Effector memory CD4-positive, alpha-beta T cell (primary cell): ENCODE results near the gene PCBP2.

Experiments
- DNase-seq, 3 donors: peaks; one replicate each; pipeline ENCODE4 v3.0.0-alpha.2; 2020
- H3K27ac ChIP-seq: 2 replicates; pipeline ENCODE4 v1.7.0; 2013; ENCODE audit warnings: mild to moderate bottlenecking, low read length, moderate library complexity; ENCODE audit not compliant: insufficient read depth, poor library complexity, severe bottlenecking
- H3K27me3 ChIP-seq: replicated peaks from 2 replicates; pipeline ENCODE4 v1.7.0; 2013; ENCODE audit warnings: mild to moderate bottlenecking, low read length; ENCODE audit not compliant: insufficient read depth, control insufficient read depth, poor library complexity, severe bottlenecking
- H3K36me3 ChIP-seq: 2 replicates; pipeline ENCODE4 v1.7.0; 2013; ENCODE audit warnings: mild to moderate bottlenecking, low read length, moderate library complexity; ENCODE audit not compliant: control insufficient read depth, insufficient read depth
- H3K4me1 ChIP-seq: 2 replicates; pipeline ENCODE4 v1.7.0; 2013; ENCODE audit warnings: low read length, mild to moderate bottlenecking; ENCODE audit not compliant: control insufficient read depth, insufficient read depth, poor library complexity, severe bottlenecking
- H3K4me3 ChIP-seq: 2 replicates; pipeline ENCODE4 v1.7.0; 2013; ENCODE audit warnings: low read length, low read depth, mild to moderate bottlenecking; ENCODE audit not compliant: insufficient read depth, poor library complexity, severe bottlenecking
- H3K9me3 ChIP-seq: 2 replicates; pipeline ENCODE4 v1.7.0; 2013; ENCODE audit warnings: mild to moderate bottlenecking, low read length, moderate library complexity; ENCODE audit not compliant: control insufficient read depth

PCBP2 gene

GRCh38 chr12:53500776-53501614 is 49.1 kb downstream of the PCBP2 start, which contains the start of gene TARBP2:
TARBP2 (plus strand) TSS chr12:53501283; CDS start chr12:53501409, 126 bp downstream.
- Histone ChIP-seq H3K4me3 (peak within 1 kb of the TSS; percentile 66), H3K36me3 (peaks cover 10% of the 10 kb centered on the region), H3K9me3 (no peaks in the 10 kb centered on the region), H3K4me1 (peaks cover 29% of the 10 kb centered on the region), H3K27ac (peak within 1 kb of the TSS; percentile 91), H3K27me3 (no peaks in the 10 kb centered on the region)
- peak; percentile 96 to 98 (median 98) for DNase-seq

GRCh38 chr12:53501615-53502181 is 49.8 kb downstream of the PCBP2 start:
- no peaks in the 10 kb centered on the region for H3K27me3 ChIP-seq
- peak overlapping the region; percentile 66 for H3K4me3 ChIP-seq
- H3K9me3 ChIP-seq = no peaks in the 10 kb centered on the region
- peaks cover 17% of the 10 kb centered on the region for H3K36me3 ChIP-seq
- DNase-seq = no peak
- peak overlapping the region; percentile 91 for H3K27ac ChIP-seq
- peaks cover 29% of the 10 kb centered on the region for H3K4me1 ChIP-seq

GRCh38 chr12:53502331-53502730 is 50.4 kb downstream of the PCBP2 start:
- H3K4me3 ChIP-seq = no peak overlapping the region
- DNase-seq = no peak
- H3K27ac ChIP-seq = no peak overlapping the region
- peaks cover 29% of the 10 kb centered on the region for H3K4me1 ChIP-seq
- peaks cover 23% of the 10 kb centered on the region for H3K36me3 ChIP-seq
- H3K9me3 ChIP-seq = no peaks in the 10 kb centered on the region
- H3K27me3 ChIP-seq = no peaks in the 10 kb centered on the region

- H3K27ac ChIP-seq = no peak overlapping the region
- peaks cover 29% of the 10 kb centered on the region for H3K4me1 ChIP-seq
Measured at GRCh38 chr12:53502983-53503728, 51.3 kb downstream of the PCBP2 start.

GRCh38 chr12:53504004-53504920 is 52.4 kb downstream of the PCBP2 start:
- Histone ChIP-seq H3K9me3 (no peaks in the 10 kb centered on the region), H3K36me3 (peaks cover 25% of the 10 kb centered on the region), H3K27ac (no peak overlapping the region), H3K27me3 (no peaks in the 10 kb centered on the region), H3K4me1 (peaks cover 23% of the 10 kb centered on the region), H3K4me3 (no peak overlapping the region)
- DNase-seq = no peak

More at GRCh38 chr12:53502983-53503728, 51.3 kb downstream of the PCBP2 start:
- DNase-seq = no peak
- Histone ChIP-seq H3K9me3 (no peaks in the 10 kb centered on the region), H3K4me3 (no peak overlapping the region), H3K27me3 (no peaks in the 10 kb centered on the region), H3K36me3 (peaks cover 25% of the 10 kb centered on the region)

- Histone ChIP-seq H3K4me3 (no peak overlapping the region), H3K4me1 (peaks cover 18% of the 10 kb centered on the region), H3K9me3 (no peaks in the 10 kb centered on the region), H3K27me3 (no peaks in the 10 kb centered on the region), H3K27ac (no peak overlapping the region), H3K36me3 (peaks cover 25% of the 10 kb centered on the region)
- DNase-seq = no peak
Measured at GRCh38 chr12:53505086-53505485, 53.2 kb downstream of the PCBP2 start.

GRCh38 chr12:53505555-53506449 is 53.9 kb downstream of the PCBP2 start:
- DNase-seq = no peak
- H3K27ac ChIP-seq = no peak overlapping the region
- no peaks in the 10 kb centered on the region for H3K27me3 ChIP-seq
- peaks cover 14% of the 10 kb centered on the region for H3K4me1 ChIP-seq
- peaks cover 29% of the 10 kb centered on the region for H3K36me3 ChIP-seq
- H3K9me3 ChIP-seq = no peaks in the 10 kb centered on the region
- H3K4me3 ChIP-seq = no peak overlapping the region

GRCh38 chr12:53506450-53506785 is 54.5 kb downstream of the PCBP2 start:
- H3K27ac ChIP-seq = no peak overlapping the region
- H3K27me3 ChIP-seq = no peaks in the 10 kb centered on the region
- no peaks in the 10 kb centered on the region for H3K9me3 ChIP-seq
- peaks cover 13% of the 10 kb centered on the region for H3K4me1 ChIP-seq
- H3K4me3 ChIP-seq = no peak overlapping the region
- H3K36me3 ChIP-seq = peaks cover 29% of the 10 kb centered on the region
- DNase-seq = no peak
